ENCODE results near the gene CHL1.

DNA sequence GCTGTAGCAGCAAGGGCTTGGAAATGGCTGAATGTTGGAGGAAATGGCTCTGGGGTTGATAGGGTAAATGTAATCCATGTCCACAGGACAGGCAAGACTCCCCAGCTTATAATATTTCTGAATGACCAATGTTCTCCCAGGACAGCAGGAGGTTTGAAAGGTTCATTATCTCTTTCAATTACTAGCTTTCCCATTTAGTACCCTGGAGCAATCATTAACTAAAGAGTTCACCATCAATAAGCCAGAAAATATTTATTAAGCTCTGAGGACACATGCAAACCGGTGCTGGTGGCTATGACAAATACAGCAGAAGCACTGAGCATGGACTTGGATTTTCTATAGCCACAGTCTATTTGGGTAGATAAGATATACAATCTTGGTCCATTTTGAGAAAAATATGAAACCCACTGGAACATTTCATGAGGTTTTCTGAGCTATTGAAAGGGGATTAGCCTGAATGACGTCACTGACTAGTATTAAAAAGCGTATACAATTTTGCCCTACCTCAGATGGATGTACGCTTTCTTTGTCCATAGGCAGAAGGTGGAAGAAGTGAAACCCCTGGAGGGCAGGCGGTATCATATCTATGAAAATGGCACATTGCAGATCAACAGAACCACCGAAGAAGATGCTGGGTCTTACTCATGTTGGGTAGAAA, 166.2 kb downstream of the CHL1 start:
- TF ChIP-seq, protein P1, sequence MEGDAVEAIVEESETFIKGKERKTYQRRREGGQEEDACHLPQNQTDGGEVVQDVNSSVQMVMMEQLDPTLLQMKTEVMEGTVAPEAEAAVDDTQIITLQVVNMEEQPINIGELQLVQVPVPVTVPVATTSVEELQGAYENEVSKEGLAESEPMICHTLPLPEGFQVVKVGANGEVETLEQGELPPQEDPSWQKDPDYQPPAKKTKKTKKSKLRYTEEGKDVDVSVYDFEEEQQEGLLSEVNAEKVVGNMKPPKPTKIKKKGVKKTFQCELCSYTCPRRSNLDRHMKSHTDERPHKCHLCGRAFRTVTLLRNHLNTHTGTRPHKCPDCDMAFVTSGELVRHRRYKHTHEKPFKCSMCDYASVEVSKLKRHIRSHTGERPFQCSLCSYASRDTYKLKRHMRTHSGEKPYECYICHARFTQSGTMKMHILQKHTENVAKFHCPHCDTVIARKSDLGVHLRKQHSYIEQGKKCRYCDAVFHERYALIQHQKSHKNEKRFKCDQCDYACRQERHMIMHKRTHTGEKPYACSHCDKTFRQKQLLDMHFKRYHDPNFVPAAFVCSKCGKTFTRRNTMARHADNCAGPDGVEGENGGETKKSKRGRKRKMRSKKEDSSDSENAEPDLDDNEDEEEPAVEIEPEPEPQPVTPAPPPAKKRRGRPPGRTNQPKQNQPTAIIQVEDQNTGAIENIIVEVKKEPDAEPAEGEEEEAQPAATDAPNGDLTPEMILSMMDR (IDR thresholded peaks at IDR 0.05): no peak
- no peak for TF ChIP-seq POLR2A (IDR thresholded peaks at IDR 0.05)

All from body of pancreas (tissue), 4 donors.